ENCODE results near the gene FBLN5. TPM values are rescaled to one million over a fixed set of nuclear protein-coding genes. Genes with fewer than 3 reads are reported as not detected.
A peak's percentile ranks its signal among the peaks of the same experiment; 100 is the strongest.

The FBLN5 gene
- total RNA-seq = 100 to 1,000 TPM in 1 of 9 donors, 10 to 100 TPM in 8; 26.6 to 129 (median 40.3) TPM
- polyA plus RNA-seq = 10 to 100 TPM; 26.0 to 33.3 TPM
- long read RNA-seq, donor 1, transcript FBLN5-202 (11 exons, 2,123 nt) = major isoform, 8 of 26 reads
- long read RNA-seq, donor 1, partial matches to known transcripts = 18 of 26 reads
- long read RNA-seq, donor 1, other reads (novel, unspliced or antisense) = 0 of 26 reads
- long read RNA-seq, donor 2, transcript FBLN5-202 (11 exons, 2,123 nt) = major isoform, 13 of 59 reads
- long read RNA-seq, donor 2, partial matches to known transcripts = 43 of 59 reads
- long read RNA-seq, donor 2, other reads (novel, unspliced or antisense) = 3 of 59 reads
- long read RNA-seq, donor 3, transcript FBLN5-202 (11 exons, 2,123 nt) = major isoform, 11 of 31 reads
- long read RNA-seq, donor 3, partial matches to known transcripts = 16 of 31 reads
- long read RNA-seq, donor 3, other reads (novel, unspliced or antisense) = 4 of 31 reads

- Histone ChIP-seq H3K27ac (peak within 1 kb of the TSS; percentile 17 to 83 (median 72)), H3K4me1 (peaks cover 0 to 15% (median 3%) of the 10 kb centered on the region in 12 donors), H3K36me3 (no peaks in the 10 kb centered on the region), H3K4me3 (peak within 1 kb of the TSS; percentile 7 to 80 (median 59)), H3K9me3 (no peaks in the 10 kb centered on the region), H3K27me3 (peaks cover 0 to 14% (median 4%) of the 10 kb centered on the region in 9 donors)
- 3% methylated on average over 32 to 54 of the region's 54 CpGs for WGBS, 4 donors
- peak; percentile 62 to 85 (median 69) for DNase-seq
- TF ChIP-seq CTCF (IDR thresholded peaks at IDR 0.05) (no peak), POLR2A (IDR thresholded peaks at IDR 0.05) (no peak)
- intact Hi-C loops (cut with DNase I) = no loop called here
- peak; percentile 62 to 93 (median 86) for ATAC-seq
These were observed at the start of gene FBLN5 for GRCh38 chr14:91947475-91948184. TSS of gene FBLN5 (minus strand) at chr14:91947694. CDS start at chr14:91947229, 465 bp downstream.

- no peak overlapping the region for H3K4me3 ChIP-seq
- TF ChIP-seq POLR2A (IDR thresholded peaks at IDR 0.05) (no peak), CTCF (IDR thresholded peaks at IDR 0.05) (peak; percentile 35 to 69 (median 55))
- no peak overlapping the region for H3K27ac ChIP-seq
- 47 to 60% (median 49%) methylated on average over 2 of the region's 2 CpGs for WGBS, 4 donors
- DNase-seq (no peak), ATAC-seq (peak in 3 of 4 donors; percentile 20 to 65 (median 36))
- intact Hi-C loops (cut with DNase I) = loop anchor here in 9 of 10 donors (5.0 to 10.0 kb wide), 3 partner anchors 342 to 350 kb away; no protein-coding TSS in a partner anchor
- peaks cover 0 to 88% (median 65%) of the 10 kb centered on the region in 9 donors for H3K36me3 ChIP-seq
- no peaks in the 10 kb centered on the region for H3K27me3 ChIP-seq
- no peaks in the 10 kb centered on the region for H3K9me3 ChIP-seq
- H3K4me1 ChIP-seq = peaks cover 0 to 33% (median 5%) of the 10 kb centered on the region in 12 donors
These were observed 49.5 kb upstream of the FBLN5 start for GRCh38 chr14:91996948-91997371.

- ATAC-seq = peak in 2 of 4 donors; percentile 45 to 53
These were observed 39.7 kb upstream of the FBLN5 start for GRCh38 chr14:91987192-91987591.

More at GRCh38 chr14:91987192-91987591, 39.7 kb upstream of the FBLN5 start:
- no peak for DNase-seq
- peaks cover 0 to 28% (median 3%) of the 10 kb centered on the region in 12 donors for H3K4me1 ChIP-seq
- H3K36me3 ChIP-seq = peaks cover 0 to 98% (median 69%) of the 10 kb centered on the region in 9 donors
- H3K27me3 ChIP-seq = no peaks in the 10 kb centered on the region
- intact Hi-C loops (cut with DNase I) = no loop called here
- WGBS, 4 donors = 72 to 79% (median 76%) methylated on average over 3 of the region's 3 CpGs
- TF ChIP-seq POLR2A (IDR thresholded peaks at IDR 0.05) (no peak), CTCF (IDR thresholded peaks at IDR 0.05) (no peak)
- H3K27ac ChIP-seq = no peak overlapping the region
- no peak overlapping the region for H3K4me3 ChIP-seq
- H3K9me3 ChIP-seq = no peaks in the 10 kb centered on the region
